BLaER1 (cell line): ENCODE results near the gene STRN.
"Not testable (repeated sequence)": the region's sequence is repeated elsewhere in the genome, so short reads cannot be mapped to it uniquely, and the experiment has no call there.

ENCODE experiments used
- H3K27ac ChIP-seq: shearing (Covaris generic); formaldehyde crosslinking; 2 replicates; pipeline ENCODE4 v1.8.1; 2022
- H3K27me3 ChIP-seq: shearing (Covaris generic); formaldehyde crosslinking; 2 replicates; pipeline ENCODE4 v1.8.1; 2022
- H3K36me3 ChIP-seq: shearing (Covaris generic); formaldehyde crosslinking; 2 replicates; pipeline ENCODE4 v1.8.1; 2022
- H3K4me1 ChIP-seq: shearing (Covaris generic); formaldehyde crosslinking; 2 replicates; pipeline ENCODE4 v1.8.1; 2022
- H3K4me2 ChIP-seq: shearing (Covaris generic); formaldehyde crosslinking; 2 replicates; pipeline ENCODE4 v1.8.1; 2022
- H3K4me3 ChIP-seq: shearing (Covaris generic); formaldehyde crosslinking; 2 replicates; pipeline ENCODE4 v1.8.1; 2022
- H3K9ac ChIP-seq: shearing (Covaris generic); formaldehyde crosslinking; 2 replicates; pipeline ENCODE4 v1.8.1; 2022
- H3K9me3 ChIP-seq: shearing (Covaris generic); formaldehyde crosslinking; 2 replicates; pipeline ENCODE4 v1.8.1; 2022
- H4K20me1 ChIP-seq: shearing (Covaris generic); formaldehyde crosslinking; 2 replicates; pipeline ENCODE4 v1.8.1; 2022
- Cebpa-rat ChIP-seq: shearing (Covaris generic); IDR thresholded peaks from 2 replicates; pipeline ENCODE4 v1.8.1; 2022

STRN gene

GRCh38 chr2:36941867-36942266 lies 24.5 kb downstream of the STRN start:
- H3K4me3 ChIP-seq: no peak overlapping the region
- peaks cover 9% of the 10 kb centered on the region for H3K36me3 ChIP-seq
- no peak overlapping the region for H3K27ac ChIP-seq
- H3K27me3 ChIP-seq: no peaks in the 10 kb centered on the region
- TF ChIP-seq Cebpa-rat: no peak
- no peak overlapping the region for H3K4me2 ChIP-seq
- H3K9me3 ChIP-seq: no peaks in the 10 kb centered on the region
- H3K4me1 ChIP-seq: no peaks in the 10 kb centered on the region
- peaks cover 8% of the 10 kb centered on the region; the same call in 1 of the 2 replicates for H4K20me1 ChIP-seq
- no peak overlapping the region for H3K9ac ChIP-seq

- not testable (repeated sequence) for H3K36me3 ChIP-seq, H3K27ac ChIP-seq, H3K9ac ChIP-seq, H3K27me3 ChIP-seq, H3K4me1 ChIP-seq, H3K9me3 ChIP-seq, H3K4me3 ChIP-seq, H3K4me2 ChIP-seq
- peaks cover 26% of the 10 kb centered on the region; the same call in 1 of the 2 replicates for H4K20me1 ChIP-seq
Measured at GRCh38 chr2:36936526-36936925, 29.8 kb downstream of the STRN start.

- H3K9ac ChIP-seq, H3K36me3 ChIP-seq, H3K9me3 ChIP-seq, H3K4me3 ChIP-seq, H3K27ac ChIP-seq, H3K4me2 ChIP-seq, H3K4me1 ChIP-seq, H3K27me3 ChIP-seq: not testable (repeated sequence)
- 0 out of 2 replicates have a peak, but pooled peaks cover 23% of the 10 kb centered on the region for H4K20me1 ChIP-seq
Measured at GRCh38 chr2:36931688-36932087, 34.6 kb downstream of the STRN start.

GRCh38 chr2:36930787-36931410 lies 35.4 kb downstream of the STRN start:
- H3K9ac ChIP-seq, H3K4me2 ChIP-seq: not testable (repeated sequence)
- 0 out of 2 replicates have a peak, but pooled peaks cover 23% of the 10 kb centered on the region for H4K20me1 ChIP-seq

GRCh38 chr2:36926175-36927132 lies 39.9 kb downstream of the STRN start:
- H3K4me2 ChIP-seq, H3K9ac ChIP-seq, H3K27ac ChIP-seq, H3K36me3 ChIP-seq, H3K4me1 ChIP-seq, H3K4me3 ChIP-seq, H4K20me1 ChIP-seq, H3K27me3 ChIP-seq, H3K9me3 ChIP-seq: not testable (repeated sequence)

More at GRCh38 chr2:36930787-36931410, 35.4 kb downstream of the STRN start:
- H3K36me3 ChIP-seq, H3K27me3 ChIP-seq, H3K27ac ChIP-seq, H3K4me3 ChIP-seq, H3K9me3 ChIP-seq, H3K4me1 ChIP-seq: not testable (repeated sequence)

- H3K4me2 ChIP-seq, H3K27me3 ChIP-seq, H3K4me1 ChIP-seq, H3K9me3 ChIP-seq, H3K4me3 ChIP-seq, H4K20me1 ChIP-seq, H3K9ac ChIP-seq, H3K27ac ChIP-seq, H3K36me3 ChIP-seq: not testable (repeated sequence)
Measured at GRCh38 chr2:36922629-36923028, 43.7 kb downstream of the STRN start.

- Histone ChIP-seq H3K36me3 (peaks cover 8% of the 10 kb centered on the region; the same call in 1 of the 2 replicates), H3K4me2 (no peak overlapping the region), H3K9ac (no peak overlapping the region), H4K20me1 (no peaks in the 10 kb centered on the region), H3K9me3 (no peaks in the 10 kb centered on the region), H3K4me1 (no peaks in the 10 kb centered on the region), H3K27ac (no peak overlapping the region), H3K27me3 (no peaks in the 10 kb centered on the region), H3K4me3 (no peak overlapping the region)
- TF ChIP-seq Cebpa-rat: no peak
Measured at GRCh38 chr2:36921984-36922383, 44.4 kb downstream of the STRN start.

GRCh38 chr2:36919041-36919837 lies 47.1 kb downstream of the STRN start:
- Histone ChIP-seq H3K36me3 (peaks cover 14% of the 10 kb centered on the region; the same call in 1 of the 2 replicates), H3K27me3 (no peaks in the 10 kb centered on the region), H3K9ac (no peak overlapping the region), H3K4me2 (no peak overlapping the region), H4K20me1 (no peaks in the 10 kb centered on the region), H3K4me1 (no peaks in the 10 kb centered on the region), H3K9me3 (no peaks in the 10 kb centered on the region), H3K4me3 (no peak overlapping the region), H3K27ac (no peak overlapping the region)
- TF ChIP-seq Cebpa-rat: no peak

- no peak for TF ChIP-seq Cebpa-rat
- H3K36me3 ChIP-seq: peaks cover 17% of the 10 kb centered on the region; the same call in 1 of the 2 replicates
- no peak overlapping the region for H3K9ac ChIP-seq
- no peak overlapping the region for H3K4me3 ChIP-seq
- H3K4me2 ChIP-seq: no peak overlapping the region
- no peaks in the 10 kb centered on the region for H3K4me1 ChIP-seq
- H3K27ac ChIP-seq: no peak overlapping the region
- H3K9me3 ChIP-seq: no peaks in the 10 kb centered on the region
- H4K20me1 ChIP-seq: no peaks in the 10 kb centered on the region
- no peaks in the 10 kb centered on the region for H3K27me3 ChIP-seq
Measured at GRCh38 chr2:36918307-36918706, 48.0 kb downstream of the STRN start.

- TF ChIP-seq Cebpa-rat: no peak
- H4K20me1 ChIP-seq: no peaks in the 10 kb centered on the region
- no peaks in the 10 kb centered on the region for H3K9me3 ChIP-seq
- no peaks in the 10 kb centered on the region for H3K4me1 ChIP-seq
- H3K4me3 ChIP-seq: no peak overlapping the region
- no peaks in the 10 kb centered on the region for H3K27me3 ChIP-seq
- H3K36me3 ChIP-seq: peaks cover 33% of the 10 kb centered on the region
- no peak overlapping the region for H3K27ac ChIP-seq
- H3K9ac ChIP-seq: no peak overlapping the region
- no peak overlapping the region for H3K4me2 ChIP-seq
Measured at GRCh38 chr2:36915627-36916026, 50.7 kb downstream of the STRN start.
